ENCODE results near the gene NUDCD3.

Gene NUDCD3

DNA sequence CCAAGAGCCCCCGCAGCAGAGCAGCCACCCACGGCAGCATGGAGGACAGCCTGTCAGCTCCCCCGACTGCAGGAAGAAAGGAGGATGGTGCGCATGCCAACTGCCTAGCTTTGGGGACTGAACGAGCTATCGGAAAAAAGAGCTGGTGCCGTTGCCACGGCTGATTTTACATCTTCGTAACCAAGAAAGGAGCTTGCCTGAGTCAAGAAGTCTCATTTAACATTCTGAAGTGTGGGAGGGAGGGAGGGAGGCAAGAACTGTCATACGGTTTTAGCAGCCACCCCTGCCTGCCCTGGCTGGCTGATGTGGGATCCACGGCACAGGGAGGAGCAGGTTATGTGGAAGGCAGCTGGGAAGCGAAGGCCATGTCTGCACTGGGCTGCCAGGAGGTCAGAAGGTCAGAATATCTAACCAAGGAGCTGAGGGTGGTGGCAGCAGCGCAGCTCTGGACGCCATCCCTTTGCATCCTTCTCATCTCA lies 90.4 kb downstream of the NUDCD3 start:
- TF ChIP-seq NFRKB (IDR thresholded peaks at IDR 0.05) (no peak), ZNF384 (IDR thresholded peaks at IDR 0.05) (no peak), CTBP1 (IDR thresholded peaks at IDR 0.05; ENCODE audit: borderline replicate concordance) (no peak), HDGF (IDR thresholded peaks at IDR 0.05; ENCODE audit: borderline replicate concordance) (no peak), LEF1 (IDR thresholded peaks at IDR 0.05; ENCODE audit: borderline replicate concordance) (no peak), L3MBTL2 (conservative IDR thresholded peaks at IDR 0.05) (no peak), SUZ12 (IDR thresholded peaks at IDR 0.05) (no peak), FOXA1 (IDR thresholded peaks at IDR 0.05) (no peak), TARDBP (IDR thresholded peaks at IDR 0.05) (no peak), FOXM1 (IDR thresholded peaks at IDR 0.05; ENCODE audit: borderline replicate concordance) (no peak), FOXK2 (IDR thresholded peaks at IDR 0.05) (no peak), ELF4 (IDR thresholded peaks at IDR 0.05) (no peak)
- POLR2A ChIA-PET = no interaction called here
- CTCF ChIA-PET = no interaction called here
- DNase-seq (ENCODE audit: extremely low spot score) = no peak

DNA sequence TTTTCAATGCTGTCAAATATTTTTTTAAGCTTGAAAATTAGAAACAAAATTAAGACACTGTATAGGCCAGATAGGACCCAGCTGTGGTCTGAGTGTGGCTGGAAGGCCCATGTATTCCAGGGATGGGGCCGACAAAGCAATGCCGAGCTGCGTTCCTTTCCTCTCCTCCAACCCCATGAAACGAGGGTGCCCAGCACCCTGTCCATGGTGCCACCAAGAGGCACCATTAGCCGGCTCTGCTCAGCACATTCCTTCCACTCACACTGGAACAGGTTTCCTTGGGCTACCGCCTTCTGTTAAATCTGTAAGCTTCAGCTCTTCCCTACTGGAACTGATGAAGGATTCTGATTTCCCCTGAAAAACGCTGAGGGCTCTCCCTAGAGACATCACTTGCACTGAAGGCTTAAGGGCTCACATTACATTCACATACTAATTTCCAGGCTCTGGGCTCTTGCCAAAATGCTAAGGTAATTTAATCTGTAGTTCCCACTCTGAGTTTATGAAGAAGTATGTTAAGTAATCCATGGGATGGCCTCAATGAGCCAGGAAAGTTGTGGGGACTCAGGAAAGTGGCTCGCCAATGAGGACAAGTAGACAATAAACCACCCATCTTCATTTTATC lies 91.4 kb downstream of the NUDCD3 start:
- TF ChIP-seq, protein P1, sequence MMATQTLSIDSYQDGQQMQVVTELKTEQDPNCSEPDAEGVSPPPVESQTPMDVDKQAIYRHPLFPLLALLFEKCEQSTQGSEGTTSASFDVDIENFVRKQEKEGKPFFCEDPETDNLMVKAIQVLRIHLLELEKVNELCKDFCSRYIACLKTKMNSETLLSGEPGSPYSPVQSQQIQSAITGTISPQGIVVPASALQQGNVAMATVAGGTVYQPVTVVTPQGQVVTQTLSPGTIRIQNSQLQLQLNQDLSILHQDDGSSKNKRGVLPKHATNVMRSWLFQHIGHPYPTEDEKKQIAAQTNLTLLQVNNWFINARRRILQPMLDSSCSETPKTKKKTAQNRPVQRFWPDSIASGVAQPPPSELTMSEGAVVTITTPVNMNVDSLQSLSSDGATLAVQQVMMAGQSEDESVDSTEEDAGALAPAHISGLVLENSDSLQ (IDR thresholded peaks at IDR 0.05) = no peak
- TF ChIP-seq ZNF384 (IDR thresholded peaks at IDR 0.05) (no peak), HDGF (IDR thresholded peaks at IDR 0.05; ENCODE audit: borderline replicate concordance) (no peak), FOXK2 (IDR thresholded peaks at IDR 0.05) (no peak), ARNT (IDR thresholded peaks at IDR 0.05) (no peak), SUZ12 (IDR thresholded peaks at IDR 0.05) (no peak), L3MBTL2 (conservative IDR thresholded peaks at IDR 0.05) (no peak), CTBP1 (IDR thresholded peaks at IDR 0.05; ENCODE audit: borderline replicate concordance) (no peak), ELF4 (IDR thresholded peaks at IDR 0.05) (no peak), FOXM1 (IDR thresholded peaks at IDR 0.05; ENCODE audit: borderline replicate concordance) (no peak), TARDBP (IDR thresholded peaks at IDR 0.05) (no peak), BHLHE40 (IDR thresholded peaks at IDR 0.05; ENCODE audit: borderline replicate concordance) (no peak), FOXA1 (IDR thresholded peaks at IDR 0.05) (no peak), SP1 (IDR thresholded peaks at IDR 0.05) (no peak), LEF1 (IDR thresholded peaks at IDR 0.05; ENCODE audit: borderline replicate concordance) (no peak), NFRKB (IDR thresholded peaks at IDR 0.05) (no peak)
- CTCF ChIA-PET = no interaction called here
- DNase-seq (ENCODE audit: extremely low spot score) = peak; percentile 45
- POLR2A ChIA-PET = no interaction called here

DNA sequence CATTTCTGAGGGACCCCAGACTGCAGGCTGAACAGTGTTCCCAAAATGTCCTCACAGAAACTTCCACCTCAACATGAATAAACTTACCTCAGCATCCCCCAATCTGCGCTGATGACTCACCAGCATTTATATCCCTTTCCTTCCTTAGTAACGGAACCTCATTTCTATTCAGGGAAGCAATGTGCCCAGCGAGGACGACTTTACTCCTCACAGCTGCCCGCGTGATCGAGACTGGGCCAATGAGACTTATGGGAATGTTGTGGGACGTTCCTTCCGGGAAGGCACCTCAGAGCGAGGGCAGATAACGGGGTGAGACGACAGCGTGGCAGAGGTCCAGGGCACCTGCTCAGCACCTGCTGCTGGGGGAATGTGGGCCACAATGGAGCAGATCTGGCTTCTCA lies 91.9 kb downstream of the NUDCD3 start:
- POLR2A ChIA-PET = no interaction called here
- CTCF ChIA-PET = no interaction called here
- no peak for DNase-seq (ENCODE audit: extremely low spot score)
- TF ChIP-seq FOXM1 (IDR thresholded peaks at IDR 0.05; ENCODE audit: borderline replicate concordance) = no peak
- TF ChIP-seq LEF1 (IDR thresholded peaks at IDR 0.05; ENCODE audit: borderline replicate concordance) = no peak
- no peak for TF ChIP-seq ZNF384 (IDR thresholded peaks at IDR 0.05)
- no peak for TF ChIP-seq L3MBTL2 (conservative IDR thresholded peaks at IDR 0.05)

DNA sequence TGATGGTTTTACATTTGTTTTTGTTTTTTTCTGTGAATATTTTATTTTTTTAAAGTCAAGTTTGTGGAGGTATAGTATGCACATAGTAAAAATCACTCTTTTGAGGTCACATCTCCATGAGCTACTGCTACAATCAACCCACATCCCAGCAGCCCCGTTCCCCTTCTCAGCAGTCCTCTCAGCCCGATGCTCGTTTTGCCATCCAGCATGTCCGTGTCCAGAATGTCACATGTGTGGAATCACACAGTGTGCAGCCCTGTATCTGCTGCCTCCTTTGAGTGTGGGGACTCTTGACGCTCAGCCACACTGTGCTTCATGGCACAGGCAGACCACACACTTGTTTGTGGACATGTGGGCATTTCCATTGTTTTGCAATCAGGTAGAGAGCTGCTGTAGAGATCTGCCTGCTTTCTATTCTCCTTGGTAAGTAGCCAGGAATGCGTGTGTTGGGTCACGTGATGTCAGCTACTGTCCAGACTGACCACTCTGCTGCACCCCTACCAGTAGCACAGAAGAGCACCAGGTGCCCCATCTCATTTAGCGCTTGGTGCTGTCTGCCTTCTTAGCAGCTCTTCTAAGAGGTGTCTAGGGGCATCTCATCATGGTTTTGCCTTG lies 93.4 kb downstream of the NUDCD3 start:
- DNase-seq (ENCODE audit: extremely low spot score) = no peak
- ChIA-PET POLR2A (no interaction called here), CTCF (no interaction called here)
- TF ChIP-seq ZNF384 (IDR thresholded peaks at IDR 0.05) (no peak), ARNT (IDR thresholded peaks at IDR 0.05) (no peak), FOXA1 (IDR thresholded peaks at IDR 0.05) (no peak), FOXK2 (IDR thresholded peaks at IDR 0.05) (no peak), BHLHE40 (IDR thresholded peaks at IDR 0.05; ENCODE audit: borderline replicate concordance) (no peak), CTBP1 (IDR thresholded peaks at IDR 0.05; ENCODE audit: borderline replicate concordance) (no peak)

DNA sequence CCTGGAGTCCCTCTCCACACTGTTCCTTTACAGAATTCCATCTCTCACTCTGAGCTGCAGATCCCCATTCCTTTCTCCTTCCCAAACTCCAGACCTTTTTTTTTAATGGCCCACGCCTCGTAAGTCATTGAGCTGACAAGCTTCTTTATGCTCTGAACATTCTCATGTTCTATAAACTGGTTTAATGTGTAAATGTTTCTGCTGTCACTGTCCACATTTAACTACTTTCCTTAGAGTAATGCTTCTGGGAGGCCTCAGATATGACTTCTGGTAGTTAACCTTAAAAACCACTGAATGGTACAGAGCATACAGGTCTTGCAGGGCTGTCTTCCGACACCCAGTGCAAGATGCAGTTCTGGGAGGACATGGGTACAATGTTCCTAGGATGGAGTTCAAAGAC lies 94.0 kb downstream of the NUDCD3 start:
- ChIA-PET CTCF (no interaction called here), POLR2A (no interaction called here)
- DNase-seq (ENCODE audit: extremely low spot score) = no peak
- TF ChIP-seq, protein P1 (IDR thresholded peaks at IDR 0.05) = peak; percentile 25; the same call in 1 of the 2 replicates
- no peak for TF ChIP-seq FOXA1 (IDR thresholded peaks at IDR 0.05)

DNA sequence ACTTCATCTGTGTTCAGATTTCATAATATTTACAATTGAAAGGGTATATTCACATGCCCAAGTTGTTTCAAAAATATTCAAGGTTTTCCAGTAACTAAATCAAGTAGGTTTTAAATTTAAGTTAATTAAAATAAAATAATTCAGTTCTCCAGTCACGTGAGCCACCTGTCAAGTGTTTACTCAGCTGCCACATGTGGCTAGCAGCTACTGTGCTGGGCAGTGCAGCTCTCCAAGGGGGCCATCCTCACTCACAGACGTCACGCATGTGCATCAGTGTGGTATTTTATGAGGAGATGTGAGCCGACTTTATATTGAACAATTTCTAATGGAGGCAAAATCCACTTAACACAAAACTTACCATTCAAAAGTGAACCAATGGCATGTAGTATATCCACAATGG lies 95.4 kb downstream of the NUDCD3 start:
- POLR2A ChIA-PET = no interaction called here
- no peak for DNase-seq (ENCODE audit: extremely low spot score)
- CTCF ChIA-PET = no interaction called here
- no peak for TF ChIP-seq FOXK2 (IDR thresholded peaks at IDR 0.05)

DNA sequence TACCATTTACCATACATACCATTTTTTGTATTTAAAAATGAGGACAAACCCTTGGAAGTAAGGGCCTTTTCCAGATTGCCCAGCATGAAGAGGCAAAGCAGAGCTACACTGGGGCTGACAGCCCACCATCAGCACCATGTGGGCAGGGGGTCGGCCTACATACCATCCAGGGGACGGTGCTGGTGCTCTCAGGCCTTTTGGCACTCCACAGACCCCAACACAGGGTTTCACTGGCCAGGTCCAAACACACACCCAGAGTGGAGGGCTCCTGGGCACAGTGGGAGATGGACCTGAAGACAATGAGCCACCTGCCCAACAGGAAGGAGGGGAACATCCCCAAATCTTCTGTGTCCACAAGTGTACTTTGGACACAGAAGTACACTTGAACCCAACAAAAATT lies 95.8 kb downstream of the NUDCD3 start:
- TF ChIP-seq ARNT (IDR thresholded peaks at IDR 0.05) (no peak), FOXM1 (IDR thresholded peaks at IDR 0.05; ENCODE audit: borderline replicate concordance) (no peak), BHLHE40 (IDR thresholded peaks at IDR 0.05; ENCODE audit: borderline replicate concordance) (no peak), HDGF (IDR thresholded peaks at IDR 0.05; ENCODE audit: borderline replicate concordance) (no peak)
- TF ChIP-seq, protein P1 (IDR thresholded peaks at IDR 0.05) = no peak
- ChIA-PET POLR2A (no interaction called here), CTCF (no interaction called here)
- DNase-seq (ENCODE audit: extremely low spot score) = no peak

Measured in HEK293T (cell line).